ENCODE results near the gene NEUROD1. TPM values are rescaled to one million over a fixed set of nuclear protein-coding genes. Genes with fewer than 3 reads are reported as not detected.

The NEUROD1 gene
- total and polyA plus RNA-seq, 9 donors, result not detected

- 0 to 47% (median 41%) methylated on average over 1 of the region's 1 CpG for WGBS, 3 donors
- TF ChIP-seq POLR2A (IDR thresholded peaks at IDR 0.05) (no peak), EP300 (IDR thresholded peaks at IDR 0.05) (no peak)
- TF ChIP-seq, protein P1, sequence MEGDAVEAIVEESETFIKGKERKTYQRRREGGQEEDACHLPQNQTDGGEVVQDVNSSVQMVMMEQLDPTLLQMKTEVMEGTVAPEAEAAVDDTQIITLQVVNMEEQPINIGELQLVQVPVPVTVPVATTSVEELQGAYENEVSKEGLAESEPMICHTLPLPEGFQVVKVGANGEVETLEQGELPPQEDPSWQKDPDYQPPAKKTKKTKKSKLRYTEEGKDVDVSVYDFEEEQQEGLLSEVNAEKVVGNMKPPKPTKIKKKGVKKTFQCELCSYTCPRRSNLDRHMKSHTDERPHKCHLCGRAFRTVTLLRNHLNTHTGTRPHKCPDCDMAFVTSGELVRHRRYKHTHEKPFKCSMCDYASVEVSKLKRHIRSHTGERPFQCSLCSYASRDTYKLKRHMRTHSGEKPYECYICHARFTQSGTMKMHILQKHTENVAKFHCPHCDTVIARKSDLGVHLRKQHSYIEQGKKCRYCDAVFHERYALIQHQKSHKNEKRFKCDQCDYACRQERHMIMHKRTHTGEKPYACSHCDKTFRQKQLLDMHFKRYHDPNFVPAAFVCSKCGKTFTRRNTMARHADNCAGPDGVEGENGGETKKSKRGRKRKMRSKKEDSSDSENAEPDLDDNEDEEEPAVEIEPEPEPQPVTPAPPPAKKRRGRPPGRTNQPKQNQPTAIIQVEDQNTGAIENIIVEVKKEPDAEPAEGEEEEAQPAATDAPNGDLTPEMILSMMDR (IDR thresholded peaks at IDR 0.05), result no peak
- no peaks in the 10 kb centered on the region for H3K4me1 ChIP-seq (ENCODE audit: insufficient read depth)
- H3K27ac ChIP-seq, result no peak overlapping the region
- peaks cover 2% of the 10 kb centered on the region for H3K27me3 ChIP-seq
- no peak overlapping the region for H3K4me3 ChIP-seq
- H3K36me3 ChIP-seq, result no peaks in the 10 kb centered on the region
- no peak for DNase-seq
- intact Hi-C loops (cut with DNase I), result no loop called here
- no peaks in the 10 kb centered on the region for H3K9me3 ChIP-seq
These were observed 40.6 kb downstream of the NEUROD1 start for GRCh38 chr2:181639686-181640085.

DNA sequence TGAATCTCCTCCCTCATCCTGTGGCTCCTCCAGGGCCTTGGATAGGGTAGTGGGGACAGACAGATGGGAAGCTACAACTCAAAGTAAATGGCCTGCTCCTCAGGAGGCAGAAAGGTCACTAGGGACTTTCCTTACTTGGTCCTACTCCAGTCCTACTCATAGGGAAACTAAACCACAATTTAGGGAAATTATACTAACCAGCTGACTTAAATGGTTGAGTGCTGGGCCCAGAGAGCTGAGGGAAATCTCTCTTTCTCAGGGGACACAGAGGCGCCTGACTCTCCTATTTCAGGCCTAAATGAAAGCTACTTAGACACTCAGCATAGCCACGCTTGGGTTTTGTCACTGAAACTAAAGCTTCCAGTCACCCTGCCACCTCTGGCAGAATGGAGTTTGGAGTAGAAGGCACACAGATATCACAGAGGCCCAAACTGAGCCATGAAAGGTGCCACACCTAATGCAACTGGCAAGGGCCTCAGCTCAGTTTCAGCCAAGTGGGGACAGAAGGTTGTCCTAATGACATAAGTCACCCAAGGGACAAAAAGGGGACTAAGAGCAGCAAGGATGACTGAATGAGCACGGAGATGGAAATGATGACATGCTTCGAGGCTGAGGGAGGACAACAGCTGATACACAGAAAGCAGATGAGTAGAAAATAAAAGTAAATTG is 47.5 kb downstream of the NEUROD1 start:
- no peaks in the 10 kb centered on the region for H3K36me3 ChIP-seq
- DNase-seq, result no peak
- intact Hi-C loops (cut with DNase I), result no loop called here

DNA sequence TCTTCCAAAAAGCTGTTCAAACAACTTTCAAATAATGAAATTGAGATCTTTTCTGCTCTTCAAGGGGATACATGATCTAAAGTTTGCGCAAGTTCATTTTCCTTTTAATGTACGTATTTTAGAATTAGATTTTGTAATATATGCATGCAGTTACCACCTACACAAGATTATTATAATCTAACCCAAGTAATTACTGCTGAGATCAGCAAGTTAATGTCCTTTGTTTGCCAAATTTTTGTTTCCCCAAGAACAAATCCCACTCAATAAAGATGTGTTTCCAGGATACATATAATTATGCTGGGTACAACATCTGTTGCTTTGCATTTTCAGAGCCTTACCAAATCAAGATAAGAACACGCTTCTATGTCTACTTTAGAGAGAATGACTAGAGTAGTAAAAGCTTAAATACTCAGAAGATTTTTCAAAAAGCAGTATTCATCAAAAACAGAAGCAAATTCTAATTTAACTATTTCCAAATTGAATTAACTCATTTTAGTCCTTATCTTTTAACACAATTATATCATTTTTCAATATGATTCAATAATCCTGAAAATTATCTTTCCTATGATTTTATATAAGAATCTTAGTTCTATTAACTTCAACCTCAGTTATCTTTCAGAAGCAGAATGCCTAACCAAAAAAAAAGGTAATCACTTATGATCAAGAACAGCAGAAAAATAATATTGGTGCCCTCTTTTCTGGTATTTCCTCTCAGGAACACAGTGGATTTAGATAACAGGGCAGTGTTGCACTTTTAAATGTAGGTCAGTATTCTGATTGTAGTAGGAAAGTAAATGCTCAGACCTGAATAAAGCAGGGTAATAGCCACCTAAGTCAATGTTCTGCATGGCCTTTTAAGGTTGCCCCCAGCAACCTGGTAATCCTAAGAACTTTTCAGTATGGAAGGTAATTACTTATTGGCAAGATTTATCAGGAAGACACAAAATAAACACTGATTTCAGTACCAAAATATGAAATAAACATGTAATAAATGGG is 51.4 kb downstream of the NEUROD1 start:
- no peak for DNase-seq
- no peak overlapping the region for H3K4me3 ChIP-seq
- 58 to 68% (median 58%) methylated on average over 3 of the region's 3 CpGs for WGBS, 3 donors
- intact Hi-C loops (cut with DNase I), result no loop called here
- H3K36me3 ChIP-seq, result no peaks in the 10 kb centered on the region
- no peaks in the 10 kb centered on the region for H3K27me3 ChIP-seq
- no peaks in the 10 kb centered on the region for H3K9me3 ChIP-seq
- TF ChIP-seq EP300 (IDR thresholded peaks at IDR 0.05) (no peak), POLR2A (IDR thresholded peaks at IDR 0.05) (no peak)
- TF ChIP-seq, protein P1 (IDR thresholded peaks at IDR 0.05), result no peak
- no peaks in the 10 kb centered on the region for H3K4me1 ChIP-seq (ENCODE audit: insufficient read depth)
- H3K27ac ChIP-seq, result no peak overlapping the region

More for the DNA sequence above, 47.5 kb downstream of the NEUROD1 start:
- Histone ChIP-seq H3K4me1 (ENCODE audit: insufficient read depth) (no peaks in the 10 kb centered on the region), H3K27ac (no peak overlapping the region), H3K9me3 (no peaks in the 10 kb centered on the region), H3K27me3 (peaks cover 2% of the 10 kb centered on the region), H3K4me3 (no peak overlapping the region)
- TF ChIP-seq EP300 (IDR thresholded peaks at IDR 0.05), result no peak
- no peak for TF ChIP-seq POLR2A (IDR thresholded peaks at IDR 0.05)
- TF ChIP-seq, protein P1 (IDR thresholded peaks at IDR 0.05), result no peak
- WGBS, 3 donors, result 81 to 94% (median 85%) methylated on average over 4 of the region's 4 CpGs

GRCh38 chr2:181627545-181627944 is 52.8 kb downstream of the NEUROD1 start:
- intact Hi-C loops (cut with DNase I), result no loop called here
- TF ChIP-seq, protein P1 (IDR thresholded peaks at IDR 0.05), result no peak
- no peak for TF ChIP-seq EP300 (IDR thresholded peaks at IDR 0.05)
- H3K4me3 ChIP-seq, result no peak overlapping the region
- no peaks in the 10 kb centered on the region for H3K4me1 ChIP-seq (ENCODE audit: insufficient read depth)
- no peaks in the 10 kb centered on the region for H3K27me3 ChIP-seq
- WGBS, 3 donors, result 82 to 89% (median 85%) methylated on average over 3 of the region's 3 CpGs
- DNase-seq, result no peak
- H3K9me3 ChIP-seq, result no peaks in the 10 kb centered on the region
- no peak overlapping the region for H3K27ac ChIP-seq
- H3K36me3 ChIP-seq, result no peaks in the 10 kb centered on the region
